ENCODE data around the gene ANKFY1. TPM values are rescaled to one million over a fixed set of nuclear protein-coding genes. Genes with fewer than 3 reads are reported as not detected.

Gene ANKFY1
- total RNA-seq, 6 experiments from 2014 or later, result 21.3 to 34.9 (median 29.5) TPM

DNA sequence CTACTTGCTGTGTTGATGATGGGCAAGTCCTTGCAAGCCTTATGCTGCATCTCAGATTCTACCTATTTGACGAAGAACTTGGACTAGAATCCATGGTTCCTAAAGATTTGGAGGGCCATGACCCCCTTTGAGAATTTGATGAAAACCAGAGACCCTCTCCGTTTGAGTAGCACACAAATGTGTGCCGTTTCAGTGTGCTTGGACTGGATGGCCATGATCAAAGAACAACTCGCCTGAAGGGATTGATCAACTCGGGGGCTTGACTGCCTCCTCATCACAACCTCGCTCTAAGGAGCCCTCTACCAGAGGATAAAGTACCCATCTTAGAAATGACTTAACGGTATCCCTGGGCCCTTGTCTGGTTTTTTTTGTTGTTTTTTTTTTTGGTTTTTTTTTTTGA lies 2.8 kb upstream of the ANKFY1 start:
- no peak overlapping the region for H3K4me3 ChIP-seq
- intact Hi-C loops (cut with DNase I), result no loop called here

GRCh38 chr17:4262703-4263102 lies 1.1 kb downstream of the ANKFY1 start:
- peaks cover 0 to 13% (median 4%) of the 10 kb centered on the region in 4 donors for H3K4me1 ChIP-seq
- ATAC-seq (no peak), DNase-seq (no peak)
- H3K27ac ChIP-seq, result peak overlapping the region in 2 of 3 donors; percentile 42 to 74
- peak overlapping the region; percentile 70 to 94 (median 84) for H3K4me3 ChIP-seq
- H3K27me3 ChIP-seq, result no peaks in the 10 kb centered on the region
- no peaks in the 10 kb centered on the region for H3K36me3 ChIP-seq
- intact Hi-C loops (cut with DNase I), result loop anchor here in 1 of 2 donors (5.0 kb wide), 1 partner anchor 35 kb away; no protein-coding TSS in a partner anchor
- peaks cover 0 to 7% (median 0%) of the 10 kb centered on the region in 4 donors for H3K9me3 ChIP-seq
- no peak for TF ChIP-seq POLR2A (IDR thresholded peaks at IDR 0.05)
- TF ChIP-seq, protein P1, sequence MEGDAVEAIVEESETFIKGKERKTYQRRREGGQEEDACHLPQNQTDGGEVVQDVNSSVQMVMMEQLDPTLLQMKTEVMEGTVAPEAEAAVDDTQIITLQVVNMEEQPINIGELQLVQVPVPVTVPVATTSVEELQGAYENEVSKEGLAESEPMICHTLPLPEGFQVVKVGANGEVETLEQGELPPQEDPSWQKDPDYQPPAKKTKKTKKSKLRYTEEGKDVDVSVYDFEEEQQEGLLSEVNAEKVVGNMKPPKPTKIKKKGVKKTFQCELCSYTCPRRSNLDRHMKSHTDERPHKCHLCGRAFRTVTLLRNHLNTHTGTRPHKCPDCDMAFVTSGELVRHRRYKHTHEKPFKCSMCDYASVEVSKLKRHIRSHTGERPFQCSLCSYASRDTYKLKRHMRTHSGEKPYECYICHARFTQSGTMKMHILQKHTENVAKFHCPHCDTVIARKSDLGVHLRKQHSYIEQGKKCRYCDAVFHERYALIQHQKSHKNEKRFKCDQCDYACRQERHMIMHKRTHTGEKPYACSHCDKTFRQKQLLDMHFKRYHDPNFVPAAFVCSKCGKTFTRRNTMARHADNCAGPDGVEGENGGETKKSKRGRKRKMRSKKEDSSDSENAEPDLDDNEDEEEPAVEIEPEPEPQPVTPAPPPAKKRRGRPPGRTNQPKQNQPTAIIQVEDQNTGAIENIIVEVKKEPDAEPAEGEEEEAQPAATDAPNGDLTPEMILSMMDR (IDR thresholded peaks at IDR 0.05), result no peak
- 10% methylated on average over 5 of the region's 8 CpGs for WGBS (ENCODE audit: insufficient coverage, low coverage, low lambda C conversion rate, missing lambda C conversion rate)

More for the DNA sequence above, 2.8 kb upstream of the ANKFY1 start:
- peaks cover 0 to 10% (median 0%) of the 10 kb centered on the region in 4 donors for H3K36me3 ChIP-seq
- TF ChIP-seq, protein P1 (IDR thresholded peaks at IDR 0.05), result no peak
- no peak for TF ChIP-seq POLR2A (IDR thresholded peaks at IDR 0.05)
- H3K27ac ChIP-seq, result no peak overlapping the region
- WGBS (ENCODE audit: insufficient coverage, low coverage, low lambda C conversion rate, missing lambda C conversion rate), result 80% methylated on average over 3 of the region's 7 CpGs
- peaks cover 0 to 13% (median 4%) of the 10 kb centered on the region in 4 donors for H3K4me1 ChIP-seq
- no peaks in the 10 kb centered on the region for H3K9me3 ChIP-seq
- ATAC-seq, result no peak
- no peaks in the 10 kb centered on the region for H3K27me3 ChIP-seq
- DNase-seq, result no peak

DNA sequence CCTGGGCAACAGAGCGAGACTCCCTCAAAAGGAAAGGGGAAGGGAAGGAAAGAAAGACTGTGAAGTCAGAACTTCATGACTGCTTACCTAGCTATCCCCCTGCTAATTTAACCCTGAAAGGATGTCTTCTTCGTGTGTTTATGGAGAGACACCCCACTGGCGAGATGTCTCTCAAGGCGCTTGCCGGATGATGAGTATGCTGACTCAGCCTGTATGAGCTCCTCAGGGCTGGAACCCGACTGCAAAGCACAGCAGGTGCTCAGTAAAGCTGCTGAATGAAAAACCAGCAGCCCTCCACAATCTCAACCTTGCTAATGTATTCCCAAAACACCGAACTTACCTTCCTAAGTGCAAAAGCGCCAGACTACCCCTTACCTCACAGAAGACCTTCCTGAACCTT lies 2.3 kb downstream of the ANKFY1 start:
- Histone ChIP-seq H3K27me3 (no peaks in the 10 kb centered on the region), H3K36me3 (no peaks in the 10 kb centered on the region), H3K4me3 (no peak overlapping the region), H3K27ac (no peak overlapping the region), H3K9me3 (peaks cover 0 to 7% (median 0%) of the 10 kb centered on the region in 4 donors), H3K4me1 (peaks cover 0 to 13% (median 4%) of the 10 kb centered on the region in 4 donors)
- ATAC-seq (no peak), DNase-seq (no peak)
- no peak for TF ChIP-seq POLR2A (IDR thresholded peaks at IDR 0.05)
- TF ChIP-seq, protein P1 (IDR thresholded peaks at IDR 0.05), result no peak
- intact Hi-C loops (cut with DNase I), result loop anchor here in 1 of 2 donors (5.0 kb wide), 1 partner anchor 36 kb away; no protein-coding TSS in a partner anchor
- WGBS (ENCODE audit: insufficient coverage, low coverage, low lambda C conversion rate, missing lambda C conversion rate), result no CpG with 5 or more reads among the region's 8 CpGs

GRCh38 chr17:4258867-4259266 lies 4.9 kb downstream of the ANKFY1 start:
- H3K4me3 ChIP-seq, result no peak overlapping the region
- peaks cover 0 to 13% (median 4%) of the 10 kb centered on the region in 4 donors for H3K4me1 ChIP-seq
- TF ChIP-seq, protein P1 (IDR thresholded peaks at IDR 0.05), result no peak
- no peak for TF ChIP-seq POLR2A (IDR thresholded peaks at IDR 0.05)
- H3K9me3 ChIP-seq, result peaks cover 0 to 7% (median 0%) of the 10 kb centered on the region in 4 donors
- 100% methylated on average over 3 of the region's 3 CpGs for WGBS (ENCODE audit: insufficient coverage, low coverage, low lambda C conversion rate, missing lambda C conversion rate)
- H3K36me3 ChIP-seq, result no peaks in the 10 kb centered on the region
- ATAC-seq (no peak), DNase-seq (no peak)
- no peaks in the 10 kb centered on the region for H3K27me3 ChIP-seq
- H3K27ac ChIP-seq, result no peak overlapping the region
- intact Hi-C loops (cut with DNase I), result no loop called here
